ENCODE measurements around the gene MYL7.

The MYL7 gene

GRCh38 chr7:44143646-44144250, 2.6 kb upstream of the MYL7 start:
- no peak for DNase-seq (ENCODE audit: low spot score)
- TF ChIP-seq CTCF (IDR thresholded peaks at IDR 0.05; ENCODE audit: extremely low read depth, missing control alignments) = no peak

GRCh38 chr7:44142028-44142427, 896 bp upstream of the MYL7 start:
- no peak for DNase-seq (ENCODE audit: low spot score)
- TF ChIP-seq CTCF (IDR thresholded peaks at IDR 0.05; ENCODE audit: extremely low read depth, missing control alignments) = no peak

- no peak for DNase-seq (ENCODE audit: low spot score)
- no peak for TF ChIP-seq CTCF (IDR thresholded peaks at IDR 0.05; ENCODE audit: extremely low read depth, missing control alignments)
These were observed 791 bp downstream of the MYL7 start for GRCh38 chr7:44140341-44140740.

- DNase-seq (ENCODE audit: low spot score) = no peak
- no peak for TF ChIP-seq CTCF (IDR thresholded peaks at IDR 0.05; ENCODE audit: extremely low read depth, missing control alignments)
These were observed 1.7 kb downstream of the MYL7 start for GRCh38 chr7:44139311-44140010.

- no peak for DNase-seq (ENCODE audit: low spot score)
- TF ChIP-seq CTCF (IDR thresholded peaks at IDR 0.05; ENCODE audit: extremely low read depth, missing control alignments) = no peak
These were observed 2.4 kb downstream of the MYL7 start for GRCh38 chr7:44138698-44139097.

GRCh38 chr7:44136731-44137130, 4.4 kb downstream of the MYL7 start:
- TF ChIP-seq CTCF (IDR thresholded peaks at IDR 0.05; ENCODE audit: extremely low read depth, missing control alignments) = no peak
- no peak for DNase-seq (ENCODE audit: low spot score)

- DNase-seq (ENCODE audit: low spot score) = no peak
- no peak for TF ChIP-seq CTCF (IDR thresholded peaks at IDR 0.05; ENCODE audit: extremely low read depth, missing control alignments)
These were observed 6.0 kb downstream of the MYL7 start for GRCh38 chr7:44134943-44135628.

All from GM20000 (cell line).